HG03103 (cell line): ENCODE results near the gene RAB40C.

Source experiments
- ATAC-seq: cut with Tn5 transposase; IDR thresholded peaks from one replicate; pipeline ENCODE4 v1.9.1; 2021; ENCODE audit warnings: low read depth; ENCODE audit not compliant: unreplicated experiment

Gene RAB40C

GRCh38 chr16:572865-573650, 16.8 kb upstream of the RAB40C start:
- ATAC-seq = no peak

DNA sequence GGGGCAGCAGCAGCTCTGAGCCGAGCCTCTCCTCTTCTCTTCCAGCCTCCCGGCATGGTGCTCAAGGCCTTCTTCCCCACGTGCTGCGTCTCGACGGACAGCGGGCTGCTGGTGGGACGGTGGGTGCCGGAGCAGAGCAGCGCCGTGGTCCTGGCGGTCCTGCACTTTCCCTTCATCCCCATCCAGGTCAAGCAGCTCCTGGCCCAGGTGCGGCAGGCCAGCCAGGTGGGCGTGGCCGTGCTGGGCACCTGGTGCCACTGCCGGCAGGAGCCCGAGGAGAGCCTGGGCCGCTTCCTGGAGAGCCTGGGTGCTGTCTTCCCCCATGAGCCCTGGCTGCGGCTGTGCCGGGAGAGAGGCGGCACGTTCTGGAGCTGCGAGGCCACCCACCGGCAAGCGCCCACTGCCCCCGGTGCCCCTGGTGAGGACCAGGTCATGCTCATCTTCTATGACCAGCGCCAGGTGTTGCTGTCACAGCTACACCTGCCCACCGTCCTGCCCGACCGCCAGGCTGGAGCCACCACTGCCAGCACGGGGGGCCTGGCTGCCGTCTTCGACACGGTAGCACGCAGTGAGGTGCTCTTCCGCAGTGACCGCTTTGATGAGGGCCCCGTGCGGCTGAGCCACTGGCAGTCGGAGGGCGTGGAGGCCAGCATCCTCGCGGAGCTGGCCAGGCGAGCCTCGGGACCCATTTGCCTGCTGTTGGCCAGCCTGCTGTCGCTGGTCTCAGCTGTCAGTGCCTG, 15.7 kb upstream of the RAB40C start:
- no peak for ATAC-seq

GRCh38 chr16:575354-576196, 14.3 kb upstream of the RAB40C start:
- no peak for ATAC-seq

DNA sequence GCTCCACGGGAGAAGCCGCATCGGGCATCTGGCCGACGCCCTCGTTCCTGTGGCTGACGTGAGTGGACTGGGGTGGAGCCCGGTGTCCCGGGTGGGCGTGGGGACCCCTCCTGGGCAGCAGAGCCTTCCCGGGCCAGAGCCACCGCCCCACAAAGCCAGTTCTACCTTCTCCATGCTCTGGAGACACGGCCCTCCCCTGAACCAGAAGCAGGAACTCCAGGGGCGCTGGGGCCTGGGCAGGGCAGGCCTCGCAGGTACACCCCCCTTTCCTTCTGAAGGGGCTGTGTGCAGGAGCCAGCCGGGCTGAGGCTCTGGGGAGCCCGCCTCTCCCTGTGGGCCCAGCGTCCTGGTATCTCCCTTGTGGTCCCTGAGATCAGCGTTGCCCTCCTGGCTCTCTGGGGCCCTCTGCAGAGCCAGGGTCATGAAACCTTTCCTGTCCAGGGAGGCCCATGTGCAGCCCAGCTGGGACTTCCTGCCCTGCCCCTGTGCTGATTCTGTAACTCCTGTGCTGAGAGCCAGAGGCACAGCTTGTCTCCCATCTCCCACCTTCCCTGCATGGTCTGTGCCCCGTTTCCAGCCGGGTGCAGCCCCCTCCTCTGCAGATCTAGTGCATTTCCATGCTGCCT, 13.6 kb upstream of the RAB40C start:
- no peak for ATAC-seq

GRCh38 chr16:576823-577201, 13.1 kb upstream of the RAB40C start:
- no peak for ATAC-seq

DNA sequence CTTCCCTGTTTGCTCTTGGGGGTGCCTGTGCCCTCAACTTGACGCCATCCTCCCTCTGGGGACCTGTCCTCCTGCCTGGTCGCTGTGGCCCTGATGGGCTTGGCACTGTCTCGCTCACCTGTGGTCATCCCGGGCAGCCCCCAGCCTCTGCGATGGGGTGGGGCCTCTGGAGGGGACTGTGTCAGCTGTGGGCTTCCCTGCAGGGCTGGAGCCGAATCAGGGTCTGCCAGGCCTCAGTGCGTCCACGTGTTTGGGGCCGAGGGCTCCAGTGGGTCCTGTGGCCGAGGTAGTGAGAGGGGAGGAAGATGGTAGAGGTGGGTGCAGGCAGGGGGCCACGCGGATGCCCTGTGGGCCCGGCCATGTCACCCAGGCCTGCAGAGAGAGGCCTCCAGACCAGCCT, 12.1 kb upstream of the RAB40C start:
- no peak for ATAC-seq

DNA sequence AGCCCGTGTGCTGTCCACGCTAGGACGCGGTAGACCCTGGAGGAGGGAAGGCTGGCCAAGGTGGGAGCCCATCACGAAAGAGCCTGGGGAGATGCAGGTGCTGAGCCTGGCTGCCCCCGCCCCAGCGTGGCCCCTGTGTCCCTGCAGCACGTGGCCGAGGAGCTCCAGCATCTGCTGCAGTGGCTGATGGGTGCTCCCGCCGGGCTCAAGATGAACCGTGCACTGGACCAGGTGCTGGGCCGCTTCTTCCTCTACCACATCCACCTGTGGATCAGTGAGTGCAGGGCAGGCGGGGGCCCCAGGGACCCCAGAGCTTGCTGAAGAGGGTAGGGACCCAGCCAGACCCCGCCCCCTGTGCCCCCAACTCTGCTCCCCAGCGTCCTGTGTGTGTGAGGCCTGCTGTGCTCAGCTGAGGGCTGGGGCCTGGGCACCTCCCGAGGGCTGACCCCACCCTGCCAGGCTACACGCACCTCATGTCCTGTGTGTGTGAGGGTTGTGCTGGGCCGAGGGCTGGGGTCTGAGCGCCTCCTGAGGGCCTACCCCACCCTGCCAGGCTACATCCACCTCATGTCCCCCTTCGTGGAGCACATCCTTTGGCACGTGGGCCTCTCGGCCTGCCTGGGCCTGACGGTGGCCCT, 11.5 kb upstream of the RAB40C start:
- ATAC-seq = no peak

DNA sequence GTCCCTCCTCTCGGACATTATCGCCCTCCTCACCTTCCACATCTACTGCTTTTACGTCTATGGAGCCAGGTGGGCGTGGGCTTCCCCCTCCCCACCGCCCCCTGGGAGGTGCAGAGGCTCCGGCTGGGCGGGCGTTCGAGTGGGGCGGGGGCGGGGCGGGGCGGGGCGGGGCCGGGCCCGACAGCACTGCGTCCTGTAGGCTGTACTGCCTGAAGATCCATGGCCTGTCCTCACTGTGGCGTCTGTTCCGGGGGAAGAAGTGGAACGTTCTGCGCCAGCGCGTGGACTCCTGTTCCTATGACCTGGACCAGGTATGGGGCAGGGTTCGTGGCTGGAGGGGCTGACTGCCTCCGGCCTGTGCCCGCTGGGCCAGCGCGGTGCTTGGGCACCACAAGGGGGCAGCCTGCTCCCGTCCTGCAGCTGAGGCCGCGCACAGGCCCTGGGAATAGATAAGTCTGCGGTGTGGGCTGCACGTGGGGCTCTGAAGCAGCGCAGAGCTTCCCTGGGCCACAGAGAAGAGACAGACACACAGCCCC, 10.9 kb upstream of the RAB40C start:
- ATAC-seq = no peak

- ATAC-seq = no peak
Observed at GRCh38 chr16:580141-580945, 9.5 kb upstream of the RAB40C start.

- no peak for ATAC-seq
Observed at GRCh38 chr16:580946-581498, 8.8 kb upstream of the RAB40C start.

DNA sequence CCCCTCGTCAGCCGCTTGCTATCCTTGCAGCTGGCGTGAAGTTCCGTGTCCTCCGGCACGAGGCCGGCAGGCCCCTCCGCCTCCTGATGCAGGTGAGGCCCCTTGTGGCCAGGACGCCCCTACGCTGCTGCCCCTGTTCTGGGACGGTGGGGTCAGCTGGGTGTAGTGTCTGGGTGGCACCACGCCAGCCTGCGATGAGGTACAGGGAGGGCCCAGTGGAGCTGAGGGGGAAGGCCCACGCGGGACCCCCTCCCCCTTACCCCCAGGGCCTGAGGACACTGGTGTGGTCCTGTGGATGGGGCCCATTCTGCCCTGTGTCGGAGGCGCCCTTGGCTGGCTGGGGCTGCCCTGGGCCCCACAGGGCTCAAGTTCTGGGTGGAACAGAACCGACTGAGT, 7.7 kb upstream of the RAB40C start:
- ATAC-seq = no peak

- no peak for ATAC-seq
Observed at GRCh38 chr16:582614-583331, 7.1 kb upstream of the RAB40C start.

- no peak for ATAC-seq
Observed at GRCh38 chr16:583470-583814, 6.4 kb upstream of the RAB40C start.

GRCh38 chr16:583815-584591, 5.9 kb upstream of the RAB40C start:
- ATAC-seq = no peak

DNA sequence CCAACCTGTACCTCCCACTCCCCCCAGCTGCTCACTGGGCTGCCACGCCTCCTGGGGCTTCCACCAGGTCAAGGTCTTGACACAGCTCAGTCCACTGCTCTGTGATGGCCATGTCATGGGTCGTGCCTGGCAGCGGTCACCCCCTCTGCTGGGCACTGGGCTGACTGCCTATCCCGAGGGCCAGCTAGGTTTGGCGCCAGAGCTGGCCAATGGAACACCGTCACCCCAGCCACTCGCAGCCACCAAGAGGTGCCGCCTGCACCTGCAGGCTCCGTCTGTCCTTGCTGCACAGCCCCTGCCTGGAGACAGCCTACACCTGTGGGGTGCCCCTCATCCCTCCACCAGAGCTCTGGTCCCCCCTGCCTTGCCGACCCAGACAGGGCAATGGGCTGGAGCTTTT, 4.5 kb upstream of the RAB40C start:
- no peak for ATAC-seq

DNA sequence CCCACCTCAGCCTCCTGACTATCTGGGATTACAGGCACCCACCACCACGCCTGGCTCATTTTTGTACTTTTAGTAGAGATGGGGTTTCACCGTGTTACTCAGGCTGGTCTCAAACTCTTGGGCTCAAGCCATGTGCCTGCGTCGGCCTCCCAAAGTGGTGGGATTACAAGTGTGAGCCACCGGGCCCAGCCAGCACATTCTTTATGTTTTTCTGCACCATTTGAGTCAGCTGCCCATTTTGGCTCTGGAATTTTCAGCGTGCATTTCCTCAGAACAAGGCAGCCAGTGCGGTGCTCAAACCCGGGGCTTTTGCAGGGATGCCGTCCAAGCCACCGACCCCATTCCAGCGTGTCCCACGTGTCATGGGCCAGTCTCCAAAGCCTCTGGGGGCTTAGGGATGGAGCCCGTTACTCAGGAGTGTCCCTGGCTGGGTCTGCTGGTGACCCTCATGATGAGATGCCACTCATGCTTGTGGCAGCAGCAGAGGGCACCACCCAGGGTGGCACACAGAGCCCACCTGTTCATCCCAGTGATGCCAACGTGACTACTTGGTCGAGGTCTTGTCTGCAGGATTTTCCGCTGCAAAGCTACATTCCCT, 3.7 kb upstream of the RAB40C start:
- ATAC-seq = no peak
